HG03460 (cell line): Measurements from ENCODE around the gene RASL11A.
"Not testable (repeated sequence)": the region's sequence is repeated elsewhere in the genome, so short reads cannot be mapped to it uniquely, and the experiment has no call there.

ENCODE experiments used
- ATAC-seq: cut with Tn5 transposase; IDR thresholded peaks from one replicate; pipeline ENCODE4 v1.9.1; 2021; ENCODE audit not compliant: unreplicated experiment

The RASL11A gene, protein sequence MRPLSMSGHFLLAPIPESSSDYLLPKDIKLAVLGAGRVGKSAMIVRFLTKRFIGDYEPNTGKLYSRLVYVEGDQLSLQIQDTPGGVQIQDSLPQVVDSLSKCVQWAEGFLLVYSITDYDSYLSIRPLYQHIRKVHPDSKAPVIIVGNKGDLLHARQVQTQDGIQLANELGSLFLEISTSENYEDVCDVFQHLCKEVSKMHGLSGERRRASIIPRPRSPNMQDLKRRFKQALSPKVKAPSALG

DNA sequence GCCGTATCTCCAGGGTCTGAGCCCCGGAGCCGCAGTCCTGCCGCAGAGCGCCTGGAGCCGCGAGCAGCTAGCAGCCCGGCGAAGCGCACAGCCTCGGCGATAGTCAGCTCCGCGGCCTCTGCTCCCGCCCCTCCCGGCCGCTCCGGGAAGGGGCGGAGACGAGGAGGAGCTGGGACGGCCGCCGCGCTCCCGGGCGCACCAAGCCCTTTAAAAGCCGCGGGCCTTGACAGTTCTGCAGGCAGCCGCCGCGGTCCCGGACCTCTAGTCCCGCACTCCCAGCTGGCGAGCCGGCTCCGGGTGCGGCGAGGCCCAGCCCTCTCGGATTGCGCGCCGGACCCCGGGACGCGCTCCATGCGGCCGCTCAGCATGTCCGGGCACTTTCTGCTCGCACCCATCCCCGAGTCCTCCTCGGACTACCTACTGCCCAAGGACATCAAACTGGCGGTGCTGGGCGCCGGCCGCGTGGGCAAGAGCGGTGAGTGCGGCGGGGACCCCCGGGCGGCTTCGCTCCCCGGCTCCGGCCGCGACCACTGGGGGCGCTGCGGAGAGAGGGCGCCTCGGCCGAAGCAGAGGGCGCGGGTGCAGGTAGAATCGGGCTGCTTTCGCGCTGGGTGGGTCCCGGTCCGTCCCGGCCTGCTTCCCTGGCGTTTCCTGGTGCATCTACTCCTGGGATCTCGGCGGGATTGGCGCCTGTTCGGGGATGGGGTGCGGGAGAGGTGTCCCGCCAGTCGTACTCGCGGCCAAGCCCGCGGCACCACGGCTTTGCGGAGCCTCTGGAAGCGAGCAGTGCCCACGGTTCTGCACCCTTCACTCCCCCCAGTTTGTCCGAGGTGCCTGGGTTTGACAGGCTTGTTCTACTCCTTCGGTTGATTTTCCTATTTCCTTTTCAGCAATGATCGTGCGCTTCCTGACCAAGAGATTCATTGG, at the start of gene RASL11A:
Gene RASL11A, plus strand, starts transcription at position 237 of the 927 bp plus-strand sequence. Its CDS starts 115 bp downstream, at position 352.
- ATAC-seq: peak; percentile 84

DNA sequence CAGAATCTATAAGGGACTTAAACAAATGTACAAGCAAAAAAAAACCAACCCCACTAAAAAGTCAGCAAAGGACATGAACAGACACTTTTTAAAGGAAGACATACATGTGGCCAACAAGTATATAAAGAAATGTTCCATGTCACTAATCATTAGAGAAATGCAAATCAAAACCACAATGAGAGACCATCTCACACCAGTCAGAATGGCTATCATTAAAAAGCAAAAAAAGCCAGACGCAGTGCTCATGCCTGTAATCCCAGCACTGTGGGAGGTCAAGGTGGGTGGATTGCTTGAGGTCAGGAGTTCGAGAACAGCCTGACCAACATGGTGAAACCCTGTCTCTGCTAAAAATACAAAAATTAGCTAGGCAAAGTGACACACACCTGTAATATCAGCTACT, 48.5 kb upstream of the RASL11A start:
- ATAC-seq: not testable (repeated sequence)

DNA sequence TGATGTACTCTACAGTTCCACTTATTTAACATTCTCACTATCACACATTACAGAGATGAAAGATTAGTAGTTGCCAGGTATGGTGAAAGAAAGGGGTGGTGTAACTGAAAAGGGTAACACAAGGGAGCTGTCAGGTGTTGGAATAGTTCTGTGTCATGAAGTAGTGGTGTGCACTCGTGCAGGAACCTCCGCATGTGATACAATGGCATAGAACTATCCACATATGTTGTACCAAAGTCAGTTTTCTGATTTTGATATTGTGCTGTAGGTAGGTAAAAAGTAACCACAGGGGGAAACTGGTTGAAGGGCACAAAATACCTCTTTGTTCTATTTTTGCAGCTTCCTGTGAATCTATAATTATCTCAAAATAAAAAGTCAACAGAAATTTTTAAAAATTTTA, 43.6 kb upstream of the RASL11A start:
- ATAC-seq: no peak

DNA sequence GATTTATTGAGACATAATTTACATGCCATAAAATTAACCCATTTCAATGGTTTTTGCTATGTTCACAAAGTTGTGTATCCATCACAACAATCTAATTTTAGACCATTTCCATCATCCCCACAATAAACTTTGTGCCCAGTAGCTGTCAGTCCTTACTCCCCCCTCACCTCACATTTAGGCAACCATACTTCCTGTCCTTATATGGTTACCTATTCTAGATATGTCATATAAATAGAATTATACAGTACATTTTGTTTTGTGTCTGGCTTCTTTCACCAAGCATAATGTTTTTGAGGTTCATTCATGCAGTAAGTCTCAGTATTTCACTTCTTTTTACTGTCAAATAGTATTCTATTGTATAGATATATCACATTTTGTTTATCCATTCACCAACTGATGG, 42.5 kb upstream of the RASL11A start:
- no peak for ATAC-seq

DNA sequence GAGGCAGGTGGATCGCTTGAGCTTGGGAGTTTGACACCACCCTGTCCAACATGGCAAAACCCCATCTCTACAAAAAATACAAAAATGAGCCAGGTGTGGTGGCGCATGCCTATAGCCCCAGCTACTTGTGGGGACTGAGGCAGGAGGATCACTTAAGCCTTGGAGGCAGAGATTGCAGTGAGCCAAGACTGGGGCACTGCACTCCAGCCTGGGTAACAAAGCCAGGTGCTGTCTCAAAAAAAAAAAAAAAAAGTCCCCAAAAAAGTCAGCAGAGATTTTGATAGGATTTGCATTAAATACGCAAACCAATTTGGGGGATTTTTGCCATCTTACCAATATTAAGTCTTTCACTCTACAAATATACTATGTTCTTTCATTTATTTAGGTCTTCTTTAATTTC, 41.0 kb upstream of the RASL11A start:
- ATAC-seq: no peak

DNA sequence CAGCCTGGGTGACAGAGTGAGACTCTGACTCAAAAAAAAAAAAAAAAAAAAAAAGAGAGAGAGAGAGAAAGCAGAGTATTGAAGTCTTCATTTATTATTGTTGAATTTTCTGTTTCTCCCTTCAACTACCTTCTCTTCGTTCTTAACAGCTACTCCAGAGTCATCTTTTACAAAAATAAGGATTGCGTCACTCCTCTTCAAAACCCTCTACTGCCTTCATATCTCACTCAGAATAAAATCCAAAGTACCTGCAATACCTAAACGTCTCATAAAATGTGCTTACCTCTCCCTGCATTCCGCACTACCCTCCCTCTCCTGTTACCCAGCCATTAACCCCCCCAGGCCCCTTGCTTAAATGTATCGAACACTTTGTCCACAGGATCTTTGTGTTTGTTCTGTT, 36.7 kb upstream of the RASL11A start:
- no peak for ATAC-seq

DNA sequence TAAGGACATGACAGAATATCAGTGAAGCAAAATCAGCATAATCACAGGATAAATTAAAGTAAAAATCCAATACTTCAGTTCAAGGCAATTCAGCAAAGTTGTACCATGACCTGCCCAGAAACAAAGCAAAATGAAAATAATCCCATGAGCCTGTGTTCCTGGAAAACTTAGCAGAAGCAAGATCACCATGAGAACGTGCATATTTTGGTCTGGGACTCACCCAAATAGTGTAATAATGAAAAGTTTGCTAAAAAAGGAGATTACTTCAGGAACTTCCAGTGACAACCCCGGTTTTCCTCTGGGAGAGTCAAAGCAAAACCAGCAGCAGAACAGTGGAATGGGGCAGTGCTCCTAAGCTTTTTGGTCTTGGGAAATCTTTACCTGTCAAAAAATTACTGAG, 34.2 kb upstream of the RASL11A start:
- no peak for ATAC-seq

DNA sequence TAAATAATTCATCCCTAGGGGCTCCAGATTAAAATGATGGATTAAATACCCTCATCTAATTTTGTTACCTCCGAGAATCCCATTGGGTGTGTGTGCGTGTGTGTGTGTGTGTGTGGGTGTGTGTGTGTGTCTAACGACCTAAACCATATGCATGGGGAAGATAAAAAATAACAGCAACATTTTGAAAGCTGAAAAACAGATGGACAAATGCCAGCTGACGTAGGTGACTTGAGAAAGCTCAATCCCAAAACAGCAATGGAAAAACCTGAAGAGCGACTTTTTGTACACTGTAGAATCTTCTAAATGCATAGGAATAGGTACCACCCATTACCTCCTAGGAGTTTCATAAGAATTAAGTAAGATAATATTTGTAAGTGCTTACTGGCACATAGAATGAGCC, 27.9 kb upstream of the RASL11A start:
- ATAC-seq: no peak

DNA sequence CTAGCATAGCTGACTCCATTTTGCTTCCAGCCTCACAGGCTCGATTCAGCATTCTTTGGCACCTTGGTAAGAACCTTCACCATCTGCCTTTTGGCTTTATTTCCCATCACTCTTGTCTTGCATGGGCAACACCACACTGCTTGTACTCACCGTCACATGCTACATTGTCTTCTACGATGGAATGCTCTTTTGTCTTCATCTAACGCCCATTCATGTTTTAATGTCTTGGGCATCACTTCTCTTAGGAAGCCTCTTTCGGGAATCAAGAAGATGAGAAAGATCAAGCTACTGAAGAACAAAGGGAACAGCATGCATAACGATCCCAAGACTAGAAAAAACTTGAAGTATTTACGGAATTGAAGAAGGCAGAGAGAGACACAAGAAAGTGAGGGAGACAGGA, 25.0 kb upstream of the RASL11A start:
- ATAC-seq: no peak

DNA sequence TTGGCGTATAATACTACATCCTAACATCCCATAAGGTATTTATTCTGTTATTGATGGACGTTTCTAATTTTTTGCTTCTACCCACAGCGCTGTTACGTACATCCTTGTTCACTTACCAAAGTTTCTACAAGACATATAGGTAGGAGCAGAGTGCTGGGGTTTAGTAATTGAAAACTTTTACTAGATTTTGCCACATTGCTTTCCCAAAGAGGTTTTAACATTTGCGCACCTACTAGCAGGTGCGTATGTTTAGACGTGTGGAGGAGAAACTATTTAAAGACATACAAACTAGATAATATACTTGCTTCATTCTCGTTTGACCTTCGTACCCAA, 19.8 kb upstream of the RASL11A start:
- ATAC-seq: peak; percentile 7

DNA sequence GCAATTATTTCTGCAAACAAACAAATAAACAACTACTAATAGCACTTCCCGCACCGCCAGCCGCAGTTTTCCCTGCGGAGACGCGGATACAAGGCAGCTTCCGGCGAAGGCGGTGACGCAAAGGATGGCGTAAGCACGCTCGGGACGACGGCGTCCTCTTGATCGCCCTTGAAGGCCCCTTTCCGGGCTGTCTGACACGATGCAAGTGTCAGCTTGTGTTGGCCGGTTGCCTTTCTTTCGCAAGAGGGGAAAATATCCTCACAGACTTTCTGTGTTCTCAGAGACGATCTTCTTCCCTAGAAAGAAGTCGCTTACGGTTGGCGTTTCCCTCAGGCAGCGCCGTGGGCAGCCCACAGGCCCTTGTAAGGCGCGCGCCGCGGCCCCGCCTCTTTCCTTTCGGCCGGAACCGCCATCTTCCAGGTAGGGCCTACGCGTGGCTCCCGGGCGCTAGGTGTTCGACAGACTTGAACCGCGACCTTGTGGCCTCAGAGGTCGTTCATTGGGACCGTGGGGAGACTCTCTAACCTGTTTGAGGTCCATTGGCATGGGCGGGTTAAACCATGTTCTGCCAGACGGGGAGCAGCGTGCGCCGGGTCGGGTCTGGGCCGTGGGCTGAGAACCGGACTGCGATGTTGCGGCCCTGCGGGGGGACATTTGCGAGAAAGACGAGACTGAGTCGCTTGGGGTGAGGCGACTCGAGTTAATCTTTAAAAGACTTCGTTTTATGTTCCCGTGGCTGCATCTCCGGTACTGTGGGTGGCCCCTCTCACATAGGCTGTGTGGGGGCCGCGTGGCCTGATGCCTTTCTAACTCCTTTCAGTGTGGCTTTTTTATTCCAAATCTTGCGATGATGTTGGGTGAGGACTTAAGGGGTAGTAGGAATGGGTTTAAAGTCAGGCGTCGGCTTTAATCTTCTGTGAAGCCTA, 19.2 kb upstream of the RASL11A start, which contains the start of gene RPL21:
Gene RPL21, plus strand, starts transcription at position 393 of the 926 bp plus-strand sequence. CDS start 2,219 bp downstream, outside the sequence.
- ATAC-seq: peak; percentile 92

DNA sequence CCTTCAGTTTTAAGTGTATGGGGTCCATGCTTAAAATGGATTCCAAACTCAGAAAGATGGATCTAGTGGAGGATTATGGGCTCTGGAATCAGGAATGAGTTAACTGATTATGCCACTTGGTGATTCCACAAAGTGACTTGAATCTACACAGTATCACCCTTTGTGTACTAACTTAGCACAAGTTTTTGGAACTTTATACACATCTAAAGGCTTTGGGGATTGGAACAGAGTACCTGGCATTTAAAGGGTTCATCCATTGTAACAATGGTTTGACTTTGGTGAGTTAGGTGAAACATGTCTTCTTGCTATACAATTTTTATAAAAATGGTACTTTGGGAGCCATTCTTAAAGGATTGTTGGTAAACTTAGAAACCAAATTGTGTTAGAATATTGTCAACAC, 18.2 kb upstream of the RASL11A start:
- no peak for ATAC-seq

DNA sequence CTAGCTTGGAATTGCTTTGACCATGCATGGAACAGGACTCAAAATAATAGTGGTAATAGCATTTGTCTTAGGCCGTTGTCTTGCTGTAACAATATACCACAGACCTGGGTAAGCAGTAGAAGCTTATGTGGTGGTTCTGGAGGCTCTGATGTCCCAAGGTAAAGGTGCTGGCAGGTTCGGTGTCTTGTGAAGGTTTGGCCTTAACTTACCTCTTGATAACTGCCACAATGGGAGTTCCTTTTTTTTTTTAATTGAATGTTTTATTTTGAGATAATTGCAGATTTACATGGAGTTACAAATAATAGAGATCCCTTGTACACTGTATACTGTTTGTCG, 13.4 kb upstream of the RASL11A start:
- no peak for ATAC-seq

DNA sequence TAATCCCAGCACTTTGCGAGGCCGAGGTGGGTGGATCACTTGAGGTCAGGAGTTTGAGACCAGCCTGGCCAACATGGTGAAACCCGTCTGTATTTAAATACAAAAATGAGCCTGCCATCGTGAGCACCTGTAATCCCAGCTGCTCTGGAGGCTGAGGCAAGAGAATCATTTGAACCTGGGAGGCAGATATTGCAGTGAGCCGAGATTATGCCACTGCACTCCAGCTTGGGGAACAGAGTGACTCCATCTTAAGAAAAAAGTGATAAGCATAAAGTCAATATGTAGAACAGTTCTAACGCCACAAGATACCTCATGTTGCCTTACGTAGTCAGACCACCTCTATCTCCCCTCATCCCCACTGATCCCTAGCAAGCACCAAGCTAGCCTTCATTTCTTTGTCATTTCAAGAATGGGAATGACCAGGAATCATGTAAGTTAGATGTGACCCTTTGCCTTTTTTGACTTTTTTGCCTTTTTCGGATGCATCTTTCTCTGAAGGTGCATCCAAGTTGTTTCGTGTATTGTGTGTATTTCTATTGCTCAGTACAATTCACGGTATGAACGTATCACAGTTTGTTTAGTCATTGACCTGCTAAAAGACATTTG, 12.9 kb upstream of the RASL11A start:
- no peak for ATAC-seq

DNA sequence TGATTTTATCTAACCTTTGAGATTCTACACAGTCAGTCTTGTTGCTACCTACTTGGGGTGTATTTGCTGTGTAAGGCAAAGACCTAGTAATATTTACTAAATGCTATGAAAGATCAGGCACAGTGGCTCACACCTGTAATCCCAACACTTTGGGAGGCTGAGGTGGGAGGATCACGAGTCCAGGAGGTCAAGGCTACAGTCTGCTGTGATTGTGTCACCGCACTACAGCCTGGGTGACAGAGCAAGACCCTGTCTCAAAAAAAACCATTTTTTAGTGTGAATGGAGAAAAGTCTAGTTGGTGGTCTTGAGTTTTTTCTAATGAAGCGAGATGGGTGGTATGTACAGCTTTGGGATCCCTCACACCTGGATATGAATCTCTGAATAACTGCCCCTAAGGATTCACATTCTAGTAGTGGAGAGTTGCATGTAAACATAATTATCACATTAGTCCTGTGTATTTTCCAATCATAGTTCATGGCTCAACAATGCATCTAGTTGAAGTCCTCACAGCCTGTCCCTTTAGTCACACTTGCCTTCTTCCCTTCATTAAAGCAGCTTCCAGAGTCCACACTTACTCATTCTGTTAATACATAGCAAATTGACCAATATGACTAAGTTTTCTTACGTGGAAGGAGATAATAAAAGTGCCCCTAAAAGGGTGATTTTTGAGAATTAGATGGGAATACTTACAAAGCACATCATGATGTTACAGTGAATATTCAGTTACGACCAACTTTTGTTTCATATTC, 11.8 kb upstream of the RASL11A start:
- ATAC-seq: no peak

DNA sequence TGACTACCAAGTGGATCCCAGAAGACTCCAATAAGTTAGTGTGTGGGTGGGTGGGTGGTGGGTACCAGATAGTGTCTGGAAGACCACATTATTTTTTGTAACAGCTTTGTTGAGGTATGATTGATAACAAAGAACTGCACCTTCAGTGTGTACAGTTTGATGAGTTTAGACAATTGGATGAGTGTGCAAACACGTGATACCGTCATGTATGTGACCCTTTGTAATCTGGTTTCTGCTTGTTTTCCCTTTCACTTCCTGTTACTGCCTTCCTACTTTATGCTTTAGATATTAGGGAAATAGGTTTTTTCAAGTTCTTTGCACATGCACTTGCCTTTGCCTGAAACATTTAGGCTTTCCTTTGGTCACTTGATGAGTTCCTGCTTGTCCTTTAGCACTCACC, 10.8 kb upstream of the RASL11A start:
- ATAC-seq: no peak

DNA sequence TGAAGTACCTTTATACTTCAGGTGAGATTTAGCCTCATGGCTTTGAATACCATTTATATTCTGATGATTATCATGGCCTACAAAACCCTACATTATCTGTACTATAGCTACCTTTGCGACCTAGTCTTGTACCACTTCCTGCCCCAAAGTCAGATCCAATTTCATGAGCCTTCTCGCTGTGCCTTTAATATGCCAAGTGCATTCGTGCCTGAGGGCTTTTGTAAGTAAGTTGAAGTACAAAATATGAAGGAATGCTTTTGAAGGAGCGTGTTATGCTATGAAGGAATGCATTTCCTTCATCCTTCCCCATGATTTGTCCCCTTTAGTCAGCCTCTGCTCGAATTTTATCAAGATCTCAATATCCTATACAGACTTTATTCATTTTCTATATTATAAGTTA, 9.2 kb upstream of the RASL11A start:
- ATAC-seq: no peak

DNA sequence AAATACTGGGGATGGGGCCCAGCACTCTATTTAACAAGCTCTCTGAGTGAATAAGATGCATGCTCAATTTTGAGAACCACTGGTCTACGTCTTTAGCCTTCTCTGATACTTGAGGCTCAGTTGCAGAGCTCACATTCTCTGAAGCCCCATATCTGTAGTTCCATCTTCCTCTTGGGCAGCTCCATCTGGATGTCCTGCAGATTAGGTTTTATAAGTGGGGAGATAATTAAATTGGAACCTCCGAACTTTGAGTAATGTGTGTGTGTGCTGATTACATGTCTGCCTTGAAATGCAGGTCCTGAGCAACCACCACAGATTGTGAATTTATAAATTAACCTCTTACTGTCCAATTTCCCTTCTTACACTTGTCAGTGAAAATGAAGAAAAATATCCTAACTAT, 7.2 kb upstream of the RASL11A start:
- ATAC-seq: no peak

DNA sequence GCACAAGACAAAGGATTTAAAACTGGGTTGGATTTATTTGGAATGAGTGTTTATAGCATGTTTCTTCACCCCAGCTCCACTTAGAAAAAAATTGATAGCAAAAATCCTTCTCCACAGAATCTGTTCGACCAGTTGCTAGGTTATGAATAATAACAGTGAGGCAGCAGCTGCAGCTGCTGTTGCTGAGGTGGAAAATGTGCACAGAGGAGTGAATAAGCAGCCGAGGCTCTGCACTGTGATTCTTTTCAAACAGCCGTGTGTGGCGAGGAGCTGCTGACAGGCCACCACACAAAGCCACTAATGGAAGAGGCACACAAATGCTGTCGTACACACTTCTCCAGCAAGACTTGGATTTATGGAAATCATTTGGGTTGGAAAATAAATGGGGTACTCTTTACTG, 6.4 kb upstream of the RASL11A start:
- no peak for ATAC-seq

DNA sequence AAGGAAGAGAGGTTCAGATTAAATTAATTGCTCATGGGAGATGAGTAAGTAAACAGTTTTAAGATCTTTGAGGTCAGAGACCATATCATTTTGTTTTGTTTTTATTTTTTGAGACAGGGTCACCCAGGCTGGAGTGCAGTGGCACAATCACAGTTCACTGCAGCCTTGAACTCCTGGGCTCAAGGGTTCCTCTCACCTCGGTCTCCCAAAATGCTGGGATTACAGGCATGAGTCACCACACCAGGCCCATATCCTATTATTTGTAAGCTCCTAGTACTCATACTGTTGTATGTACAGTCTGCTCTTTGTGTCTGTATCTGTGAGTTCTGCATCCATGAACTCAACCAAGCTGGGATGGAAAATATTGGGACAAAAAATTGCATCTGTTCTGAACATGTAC, 6.0 kb upstream of the RASL11A start:
- no peak for ATAC-seq
